Hepatocyte (in vitro differentiated cells): ENCODE results near the gene CHN2. TPM values are rescaled to one million over a fixed set of nuclear protein-coding genes. Genes with fewer than 3 reads are reported as not detected.

Experiments used
- DNase-seq: peaks from one replicate; pipeline ENCODE4 v3.0.0-alpha.2; 2016; ENCODE audit warnings: low spot score
- H2AFZ ChIP-seq: fragments of 200-600 bp; sonication (generic); 2 replicates; pipeline ENCODE4 v1.6.0; 2016; ENCODE audit warnings: antibody characterized with exemption, mild to moderate bottlenecking
- H3K27ac ChIP-seq: fragments of 200-600 bp; sonication (generic); 2 replicates; pipeline ENCODE4 v1.5.1; 2016; ENCODE audit warnings: mild to moderate bottlenecking
- H3K27me3 ChIP-seq: fragments of 200-600 bp; sonication (generic); 2 replicates; pipeline ENCODE4 v1.6.1; 2016
- H3K36me3 ChIP-seq: fragments of 200-600 bp; sonication (generic); replicated peaks from 2 replicates; pipeline ENCODE4 v1.5.1; 2016; ENCODE audit warnings: low read depth; ENCODE audit not compliant: insufficient read depth
- H3K4me1 ChIP-seq: fragments of 200-600 bp; sonication (generic); 2 replicates; pipeline ENCODE4 v1.5.1; 2016; ENCODE audit warnings: mild to moderate bottlenecking, moderate library complexity; ENCODE audit not compliant: insufficient read depth
- H3K4me2 ChIP-seq: fragments of 200-600 bp; sonication (generic); 2 replicates; pipeline ENCODE4 v1.6.0; 2016
- H3K4me3 ChIP-seq: fragments of 200-600 bp; sonication (generic); 2 replicates; pipeline ENCODE4 v1.5.1; 2016; ENCODE audit warnings: mild to moderate bottlenecking
- H3K79me2 ChIP-seq: fragments of 200-600 bp; sonication (generic); 2 replicates; pipeline ENCODE4 v1.6.0; 2017; ENCODE audit warnings: mild to moderate bottlenecking
- H3K9me2 ChIP-seq: fragments of 200-600 bp; sonication (generic); replicated peaks from 2 replicates; pipeline ENCODE4 v1.6.0; 2017; ENCODE audit warnings: mild to moderate bottlenecking; ENCODE audit not compliant: insufficient read depth
- H3K9me3 ChIP-seq: fragments of 200-600 bp; sonication (generic); 2 replicates; pipeline ENCODE4 v1.5.1; 2016; ENCODE audit warnings: low read depth, mild to moderate bottlenecking
- H4K20me1 ChIP-seq: fragments of 200-600 bp; sonication (generic); 2 replicates; pipeline ENCODE4 v1.6.0; 2016; ENCODE audit warnings: mild to moderate bottlenecking; ENCODE audit not compliant: insufficient read depth, poor library complexity, severe bottlenecking
- EZH2 ChIP-seq: fragments of 200-600 bp; sonication (generic); IDR thresholded peaks from 2 replicates; pipeline ENCODE4 v1.6.1; 2016; ENCODE audit warnings: antibody characterized with exemption, mild to moderate bottlenecking, borderline replicate concordance
- EZH2phosphoT487 ChIP-seq: fragments of 200-600 bp; sonication (generic); IDR thresholded peaks from one replicate; pipeline ENCODE4 v1.6.1; 2018; ENCODE audit warnings: antibody characterized with exemption, mild to moderate bottlenecking, low read depth, moderate library complexity; ENCODE audit not compliant: unreplicated experiment, severe bottlenecking
- WGBS: methylation state at CpG from one replicate; pipeline ENCODE4 v1.1.6; 2016; ENCODE audit warnings: low lambda C conversion rate; ENCODE audit errors: missing lambda C conversion rate; 5-methylcytosine and 5-hydroxymethylcytosine counted together
- polyA plus RNA-seq: library from polyadenylated mRNA; unstranded; fragments of >200 nt; fragmentation: Nextera tagmentation; extraction: Ambion mirVana; gene quantifications from 2 replicates; pipeline ENCODE4 v1.2.1, GENCODE V29; 2016
- total RNA-seq: library from RNA; depleted of rRNA; stranded (reverse); fragments of >200 nt; gene quantifications from 2 replicates; pipeline ENCODE4 v1.2.3, GENCODE V29; 2014
- TF ChIP-seq, protein P1 (sequence below): fragments of 200-600 bp; sonication (generic); IDR thresholded peaks from 2 replicates; pipeline ENCODE4 v1.5.1; 2016; ENCODE audit warnings: antibody characterized with exemption, mild to moderate bottlenecking; ENCODE audit not compliant: poor library complexity

Gene CHN2
- total and polyA plus RNA-seq, 2 experiments from 2014 or later = 8.7 to 12.3 TPM

DNA sequence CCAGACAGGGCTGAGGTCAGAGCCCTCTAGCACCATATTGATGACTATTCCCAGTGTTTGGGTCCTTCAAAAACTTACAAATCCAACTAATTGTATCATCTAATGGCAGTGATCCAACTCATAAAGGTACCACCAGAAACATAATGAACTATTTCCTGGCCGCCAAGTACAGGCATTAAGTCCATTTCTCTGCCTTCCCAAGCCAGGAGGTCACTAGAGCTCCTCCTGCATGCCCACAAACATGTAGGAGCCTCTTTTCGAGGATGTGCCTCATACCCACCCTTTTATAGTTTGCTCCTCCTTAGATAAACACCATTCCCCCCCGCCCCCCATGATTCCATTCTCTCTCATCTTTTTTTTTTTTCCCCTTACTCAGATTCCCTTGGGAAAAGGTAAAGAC lies 91.3 kb downstream of the CHN2 start:
- WGBS = 92% methylated on average over 2 of the region's 3 CpGs
- H3K9me2 ChIP-seq = no peaks in the 10 kb centered on the region
- no peak overlapping the region for H2AFZ ChIP-seq
- H4K20me1 ChIP-seq = no peaks in the 10 kb centered on the region
- no peaks in the 10 kb centered on the region for H3K27me3 ChIP-seq
- no peak for DNase-seq
- no peaks in the 10 kb centered on the region for H3K79me2 ChIP-seq
- no peak overlapping the region for H3K4me3 ChIP-seq
- peaks cover 12% of the 10 kb centered on the region for H3K4me1 ChIP-seq
- H3K27ac ChIP-seq = no peak overlapping the region
- H3K4me2 ChIP-seq = no peak overlapping the region
- TF ChIP-seq EZH2phosphoT487 = no peak
- H3K9me3 ChIP-seq = no peaks in the 10 kb centered on the region
- no peaks in the 10 kb centered on the region for H3K36me3 ChIP-seq

DNA sequence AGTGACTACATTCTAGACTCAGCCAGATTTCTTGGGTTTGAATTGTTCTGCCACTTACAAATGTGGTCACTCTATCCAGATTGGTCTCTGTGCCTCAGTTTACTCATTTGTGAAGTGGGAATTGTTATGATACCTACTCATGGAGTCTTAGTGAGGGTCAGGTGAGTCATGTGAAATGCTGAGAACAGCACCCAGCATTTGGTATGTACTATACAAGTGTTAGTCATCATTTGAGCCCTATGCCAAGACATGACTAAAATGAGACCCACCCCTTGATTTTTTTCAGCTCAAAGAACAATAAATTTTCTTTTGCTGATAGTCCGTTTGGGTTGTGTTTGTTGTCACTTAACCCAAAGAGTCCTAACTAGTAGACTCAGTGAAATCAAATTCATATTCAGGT lies 92.8 kb downstream of the CHN2 start:
- no peak overlapping the region for H2AFZ ChIP-seq
- H3K27ac ChIP-seq = no peak overlapping the region
- H3K4me2 ChIP-seq = no peak overlapping the region
- H3K9me2 ChIP-seq = no peaks in the 10 kb centered on the region
- no peak overlapping the region for H3K4me3 ChIP-seq
- TF ChIP-seq EZH2phosphoT487 (no peak), EZH2 (no peak)
- TF ChIP-seq, protein P1, sequence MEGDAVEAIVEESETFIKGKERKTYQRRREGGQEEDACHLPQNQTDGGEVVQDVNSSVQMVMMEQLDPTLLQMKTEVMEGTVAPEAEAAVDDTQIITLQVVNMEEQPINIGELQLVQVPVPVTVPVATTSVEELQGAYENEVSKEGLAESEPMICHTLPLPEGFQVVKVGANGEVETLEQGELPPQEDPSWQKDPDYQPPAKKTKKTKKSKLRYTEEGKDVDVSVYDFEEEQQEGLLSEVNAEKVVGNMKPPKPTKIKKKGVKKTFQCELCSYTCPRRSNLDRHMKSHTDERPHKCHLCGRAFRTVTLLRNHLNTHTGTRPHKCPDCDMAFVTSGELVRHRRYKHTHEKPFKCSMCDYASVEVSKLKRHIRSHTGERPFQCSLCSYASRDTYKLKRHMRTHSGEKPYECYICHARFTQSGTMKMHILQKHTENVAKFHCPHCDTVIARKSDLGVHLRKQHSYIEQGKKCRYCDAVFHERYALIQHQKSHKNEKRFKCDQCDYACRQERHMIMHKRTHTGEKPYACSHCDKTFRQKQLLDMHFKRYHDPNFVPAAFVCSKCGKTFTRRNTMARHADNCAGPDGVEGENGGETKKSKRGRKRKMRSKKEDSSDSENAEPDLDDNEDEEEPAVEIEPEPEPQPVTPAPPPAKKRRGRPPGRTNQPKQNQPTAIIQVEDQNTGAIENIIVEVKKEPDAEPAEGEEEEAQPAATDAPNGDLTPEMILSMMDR = no peak
- 74% methylated on average over 1 of the region's 1 CpG for WGBS
- no peaks in the 10 kb centered on the region for H3K9me3 ChIP-seq
- no peaks in the 10 kb centered on the region for H3K79me2 ChIP-seq
- peaks cover 14% of the 10 kb centered on the region for H3K4me1 ChIP-seq
- no peak for DNase-seq
- no peaks in the 10 kb centered on the region for H3K36me3 ChIP-seq
- H3K27me3 ChIP-seq = no peaks in the 10 kb centered on the region
- no peaks in the 10 kb centered on the region for H4K20me1 ChIP-seq

DNA sequence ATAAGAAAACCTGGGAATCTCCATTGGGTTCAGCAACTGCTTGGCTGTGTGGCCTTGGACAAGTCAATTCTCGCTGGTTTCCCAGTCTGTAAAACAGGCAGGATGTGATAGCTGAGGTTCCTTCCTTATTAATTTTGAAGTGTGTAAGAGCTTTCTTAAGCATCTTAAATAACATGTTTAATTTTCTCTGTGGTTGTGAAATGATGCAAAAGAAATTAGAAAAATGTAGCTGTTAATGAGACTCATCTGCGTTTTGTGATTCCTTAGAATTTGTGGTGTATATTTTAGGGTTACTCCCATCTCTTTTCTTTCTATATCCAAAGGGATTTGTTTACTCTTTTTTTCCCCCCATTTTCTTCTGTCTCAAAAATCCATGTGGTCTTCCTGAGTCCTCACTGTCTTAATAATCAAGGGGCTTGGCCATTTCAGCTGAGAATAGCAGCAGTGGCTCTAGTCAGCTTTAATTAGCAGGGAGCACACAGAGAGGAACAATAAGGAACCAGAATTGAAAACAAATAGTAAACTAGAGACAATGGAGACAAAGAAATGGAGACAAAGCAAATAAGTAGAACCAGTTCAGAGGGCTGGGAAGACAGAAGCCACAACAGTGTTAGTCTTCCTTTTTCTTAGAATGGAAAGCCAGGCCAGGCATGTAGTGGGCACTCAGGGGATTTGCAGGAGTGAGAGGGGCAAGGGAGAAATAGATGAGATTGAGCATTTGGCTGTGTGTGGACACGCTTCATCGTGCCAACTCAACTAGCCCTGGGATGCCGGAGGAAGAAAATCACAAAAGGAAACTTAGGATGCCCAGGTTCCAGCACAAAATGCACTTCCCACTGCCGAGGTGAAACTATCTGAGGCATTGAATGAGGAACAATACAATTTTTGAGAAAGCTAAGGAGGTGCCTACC lies 93.9 kb downstream of the CHN2 start:
- Histone ChIP-seq H4K20me1 (no peaks in the 10 kb centered on the region), H3K79me2 (no peaks in the 10 kb centered on the region), H3K9me2 (no peaks in the 10 kb centered on the region), H3K4me3 (no peak overlapping the region), H3K36me3 (no peaks in the 10 kb centered on the region), H3K27me3 (no peaks in the 10 kb centered on the region), H3K4me1 (peaks cover 15% of the 10 kb centered on the region), H3K27ac (no peak overlapping the region), H3K9me3 (no peaks in the 10 kb centered on the region), H3K4me2 (no peak overlapping the region), H2AFZ (no peak overlapping the region)
- TF ChIP-seq, protein P1 = no peak
- TF ChIP-seq EZH2 = no peak
- TF ChIP-seq EZH2phosphoT487 = no peak
- WGBS = 94% methylated on average over 6 of the region's 6 CpGs
- DNase-seq = no peak
